CD14-positive monocyte (primary cell): ENCODE measurements around the gene WDR33. TPM values are rescaled to one million over a fixed set of nuclear protein-coding genes. Genes with fewer than 3 reads are reported as not detected.
"Not testable (repeated sequence)": the region's sequence is repeated elsewhere in the genome, so short reads cannot be mapped to it uniquely, and the experiment has no call there.

Source experiments
- DNase-seq, 3 donors: peaks; one replicate each; pipeline ENCODE4 v3.0.0-alpha.2; 2011 to 2022
- H2AFZ ChIP-seq: 2 replicates; pipeline ENCODE4 v1.6.0; 2012; ENCODE audit warnings: mild to moderate bottlenecking, low read depth, low read length, inconsistent platforms; ENCODE audit not compliant: insufficient read depth, poor library complexity, severe bottlenecking
- H3K27ac ChIP-seq, 2 donors: 1 replicate in 1 of 2; 2 replicates in 1 of 2; pipeline ENCODE4 v1.5.1; 2012 to 2013; ENCODE audit warnings: low read length in 2 of 2, control low read depth in 1 of 2, inconsistent platforms in 1 of 2, low read depth in 1 of 2, mild to moderate bottlenecking in 1 of 2
- H3K27me3 ChIP-seq, 2 donors: one replicate each; pipeline versions ENCODE4 v1.6.0 to v1.6.1; 2011 to 2013; ENCODE audit warnings: low read length in 2 of 2; ENCODE audit not compliant: control insufficient read depth in 2 of 2, insufficient read depth in 2 of 2
- H3K36me3 ChIP-seq, 2 donors: replicated peaks in 1 of 2; 1 replicate in 1 of 2; 2 replicates in 1 of 2; pipeline versions ENCODE4 v1.5.1 to v1.6.1; 2012 to 2013; ENCODE audit warnings: low read length in 2 of 2, control low read depth in 1 of 2, inconsistent platforms in 1 of 2, mild to moderate bottlenecking in 1 of 2; ENCODE audit not compliant: insufficient read depth in 2 of 2, control insufficient read depth in 1 of 2
- H3K4me1 ChIP-seq, 2 donors: 1 replicate in 1 of 2; 2 replicates in 1 of 2; pipeline versions ENCODE4 v1.5.1 to v1.6.1; 2012 to 2013; ENCODE audit warnings: low read length in 2 of 2, control low read depth in 1 of 2, inconsistent platforms in 1 of 2, mild to moderate bottlenecking in 1 of 2, moderate library complexity in 1 of 2; ENCODE audit not compliant: insufficient read depth in 2 of 2, control insufficient read depth in 1 of 2
- H3K4me2 ChIP-seq: replicated peaks from 2 replicates; pipeline ENCODE3; 2012; ENCODE audit warnings: low read length, moderate library complexity, mild to moderate bottlenecking; ENCODE audit not compliant: poor library complexity, severe bottlenecking; ENCODE audit errors: extremely low read depth
- H3K4me3 ChIP-seq, 3 experiments: fragments of 200-600 bp in 1 of 3; sonication (generic) in 1 of 3; replicated peaks in 1 of 3; 1 replicate in 2 of 3; 2 replicates in 1 of 3; pipeline ENCODE4 v1.5.1; 2011 to 2013; ENCODE audit warnings: low read length in 3 of 3, mild to moderate bottlenecking in 3 of 3, control low read depth in 2 of 3, low read depth in 2 of 3, inconsistent platforms in 1 of 3, moderate library complexity in 1 of 3
- H3K79me2 ChIP-seq: 2 replicates; pipeline ENCODE4 v1.6.0; 2012; ENCODE audit warnings: mild to moderate bottlenecking, control low read depth, inconsistent platforms, low read length, moderate library complexity; ENCODE audit not compliant: insufficient read depth
- H3K9ac ChIP-seq: 2 replicates; pipeline ENCODE4 v1.6.0; 2017; ENCODE audit warnings: low read length, mild to moderate bottlenecking; ENCODE audit not compliant: insufficient read depth, poor library complexity, severe bottlenecking
- H3K9me3 ChIP-seq, 2 donors: replicated peaks in 1 of 2; 1 replicate in 1 of 2; 2 replicates in 1 of 2; pipeline versions ENCODE4 v1.5.1 to v1.6.1; 2012 to 2013; ENCODE audit warnings: low read length in 2 of 2, control low read depth in 1 of 2; ENCODE audit not compliant: control insufficient read depth in 1 of 2, insufficient read depth in 1 of 2
- H4K20me1 ChIP-seq: 2 replicates; pipeline ENCODE4 v1.6.0; 2012; ENCODE audit warnings: mild to moderate bottlenecking, low read length, control low read depth, moderate library complexity; ENCODE audit not compliant: insufficient read depth
- H3K27ac Mint-ChIP-seq, 7 donors: one replicate each; pipeline ENCODE4 v1.8.0; 2020; ENCODE audit warnings: mild to moderate bottlenecking in 7 of 7, mixed read lengths in 7 of 7, moderate library complexity in 6 of 7, inconsistent platforms in 2 of 7
- H3K27me3 Mint-ChIP-seq, 3 donors: one replicate each; pipeline ENCODE4 v1.8.0; 2021 to 2022; ENCODE audit warnings: low read depth in 3 of 3, mild to moderate bottlenecking in 3 of 3, mixed read lengths in 3 of 3, moderate library complexity in 3 of 3, inconsistent platforms in 1 of 3
- H3K36me3 Mint-ChIP-seq, 2 donors: one replicate each; pipeline ENCODE4 v1.8.0; 2020; ENCODE audit warnings: mixed read lengths in 2 of 2, inconsistent platforms in 1 of 2, mild to moderate bottlenecking in 1 of 2
- H3K4me1 Mint-ChIP-seq: one replicate; pipeline ENCODE4 v1.8.0; 2020; ENCODE audit warnings: mild to moderate bottlenecking, mixed read lengths
- H3K4me3 Mint-ChIP-seq, 2 donors: one replicate each; pipeline ENCODE4 v1.8.0; 2020; ENCODE audit warnings: mild to moderate bottlenecking in 2 of 2, mixed read lengths in 2 of 2, moderate library complexity in 1 of 2
- H3K9me3 Mint-ChIP-seq, 7 donors: one replicate each; pipeline ENCODE4 v1.8.0; 2020 to 2022; ENCODE audit warnings: mixed read lengths in 7 of 7, mild to moderate bottlenecking in 6 of 7, moderate library complexity in 6 of 7, inconsistent platforms in 2 of 7
- WGBS: methylation state at CpG from one replicate; pipeline ENCODE4 v1.1.5; 2013; ENCODE audit warnings: missing lambda C conversion rate; ENCODE audit not compliant: insufficient coverage; 5-methylcytosine and 5-hydroxymethylcytosine counted together
- intact Hi-C, 2 donors: fragments of 100-400 bp; cut with micrococcal nuclease; formaldehyde crosslinking; loops; one replicate each; pipeline versions ENCODE4 v1.15.0 to v1.15.1; 2023
- polyA plus RNA-seq, 3 donors: library from polyadenylated mRNA; depleted of rRNA in 1 of 3; unstranded in 2 of 3; stranded (reverse) in 1 of 3; fragments of 300-500 nt in 2 of 3; fragments of >200 nt in 1 of 3; fragmentation: Illumina TruSeq in 2 of 3; gene quantifications; 1 replicate in 2 of 3; 2 replicates in 1 of 3; pipeline ENCODE4 v1.2.3, GENCODE V29; 2012 to 2021
- TF ChIP-seq, protein P1 (sequence below): fragments of 200-600 bp; IDR thresholded peaks from one replicate; pipeline ENCODE4 v1.8.0; 2022; ENCODE audit warnings: antibody characterized with exemption, mild to moderate bottlenecking

Gene WDR33
- polyA plus RNA-seq, 3 donors = 12.5 to 19.6 (median 12.6) TPM

DNA sequence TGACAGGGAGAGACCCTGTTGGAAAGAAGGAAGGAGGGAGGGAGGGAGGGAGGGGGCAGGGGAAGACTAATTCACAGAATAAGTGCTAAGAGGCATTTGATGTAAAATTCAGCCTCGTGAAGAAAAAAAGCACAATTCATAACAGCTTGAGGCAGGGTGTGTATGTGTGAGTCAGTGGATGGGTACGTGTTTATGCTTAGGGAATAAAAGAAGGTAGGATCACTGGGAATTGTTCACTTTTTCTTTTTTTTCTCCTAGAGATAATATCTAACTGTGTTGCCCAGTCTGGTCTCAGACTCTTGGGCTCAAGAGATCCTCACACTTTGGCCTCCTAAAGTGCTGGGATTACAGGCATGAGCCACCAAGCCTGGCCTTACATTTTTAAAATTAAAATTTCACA lies 39.2 kb downstream of the WDR33 start:
- intact Hi-C loops = no loop called here
- H3K4me3 Mint-ChIP-seq = no peak overlapping the region
- H3K4me1 Mint-ChIP-seq = peaks cover 6% of the 10 kb centered on the region
- H2AFZ ChIP-seq = no peak overlapping the region
- H3K9me3 ChIP-seq = no peaks in the 10 kb centered on the region
- H3K27me3 Mint-ChIP-seq = peaks cover 0 to 2% (median 0%) of the 10 kb centered on the region in 3 donors
- no peaks in the 10 kb centered on the region for H3K4me1 ChIP-seq
- H3K4me2 ChIP-seq = no peak overlapping the region
- H3K36me3 Mint-ChIP-seq = peaks cover 26 to 37% of the 10 kb centered on the region in 2 donors
- no peak for DNase-seq
- TF ChIP-seq, protein P1, sequence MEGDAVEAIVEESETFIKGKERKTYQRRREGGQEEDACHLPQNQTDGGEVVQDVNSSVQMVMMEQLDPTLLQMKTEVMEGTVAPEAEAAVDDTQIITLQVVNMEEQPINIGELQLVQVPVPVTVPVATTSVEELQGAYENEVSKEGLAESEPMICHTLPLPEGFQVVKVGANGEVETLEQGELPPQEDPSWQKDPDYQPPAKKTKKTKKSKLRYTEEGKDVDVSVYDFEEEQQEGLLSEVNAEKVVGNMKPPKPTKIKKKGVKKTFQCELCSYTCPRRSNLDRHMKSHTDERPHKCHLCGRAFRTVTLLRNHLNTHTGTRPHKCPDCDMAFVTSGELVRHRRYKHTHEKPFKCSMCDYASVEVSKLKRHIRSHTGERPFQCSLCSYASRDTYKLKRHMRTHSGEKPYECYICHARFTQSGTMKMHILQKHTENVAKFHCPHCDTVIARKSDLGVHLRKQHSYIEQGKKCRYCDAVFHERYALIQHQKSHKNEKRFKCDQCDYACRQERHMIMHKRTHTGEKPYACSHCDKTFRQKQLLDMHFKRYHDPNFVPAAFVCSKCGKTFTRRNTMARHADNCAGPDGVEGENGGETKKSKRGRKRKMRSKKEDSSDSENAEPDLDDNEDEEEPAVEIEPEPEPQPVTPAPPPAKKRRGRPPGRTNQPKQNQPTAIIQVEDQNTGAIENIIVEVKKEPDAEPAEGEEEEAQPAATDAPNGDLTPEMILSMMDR = no peak
- peaks cover 35 to 37% of the 10 kb centered on the region in 2 donors for H3K36me3 ChIP-seq
- peak overlapping the region in 3 of 7 donors; percentile 24 to 32 (median 30) for H3K27ac Mint-ChIP-seq
- no peak overlapping the region for H3K9ac ChIP-seq
- peaks cover 76% of the 10 kb centered on the region for H4K20me1 ChIP-seq
- WGBS = no CpG with 5 or more reads among the region's 2 CpGs
- no peaks in the 10 kb centered on the region for H3K9me3 Mint-ChIP-seq
- peaks cover 74% of the 10 kb centered on the region for H3K79me2 ChIP-seq
- H3K27ac ChIP-seq = no peak overlapping the region
- no peak overlapping the region for H3K4me3 ChIP-seq
- H3K27me3 ChIP-seq = no peaks in the 10 kb centered on the region

- no peak overlapping the region for H3K4me3 Mint-ChIP-seq
- H3K4me3 ChIP-seq = no peak overlapping the region
- TF ChIP-seq, protein P1 = no peak
- peaks cover 68% of the 10 kb centered on the region for H3K79me2 ChIP-seq
- no peaks in the 10 kb centered on the region for H3K9me3 ChIP-seq
- no peak overlapping the region for H3K4me2 ChIP-seq
- H3K9ac ChIP-seq = no peak overlapping the region
- H3K9me3 Mint-ChIP-seq = no peaks in the 10 kb centered on the region
- H2AFZ ChIP-seq = no peak overlapping the region
- H3K27ac Mint-ChIP-seq = peak overlapping the region in 2 of 7 donors; percentile 24 to 30
- DNase-seq = peak; percentile 2 to 27 (median 17)
- H3K27me3 Mint-ChIP-seq = peaks cover 0 to 2% (median 0%) of the 10 kb centered on the region in 3 donors
- no peaks in the 10 kb centered on the region for H3K27me3 ChIP-seq
- WGBS = 7% methylated on average over 3 of the region's 9 CpGs
- intact Hi-C loops = no loop called here
- H3K4me1 Mint-ChIP-seq = peaks cover 2% of the 10 kb centered on the region
- H4K20me1 ChIP-seq = peaks cover 76% of the 10 kb centered on the region
- no peak overlapping the region for H3K27ac ChIP-seq
- H3K36me3 ChIP-seq = peaks cover 41 to 43% of the 10 kb centered on the region in 2 donors
- no peaks in the 10 kb centered on the region for H3K4me1 ChIP-seq
- H3K36me3 Mint-ChIP-seq = peaks cover 32 to 42% of the 10 kb centered on the region in 2 donors
Observed at GRCh38 chr2:127770973-127771735, 39.8 kb downstream of the WDR33 start.

GRCh38 chr2:127770534-127770933 lies 40.4 kb downstream of the WDR33 start:
- H3K4me3 ChIP-seq, H3K27ac ChIP-seq, H3K27me3 ChIP-seq, H3K4me2 ChIP-seq, H3K27ac Mint-ChIP-seq, DNase-seq, H3K4me1 ChIP-seq, intact Hi-C loops, H3K4me1 Mint-ChIP-seq, H3K27me3 Mint-ChIP-seq, H3K4me3 Mint-ChIP-seq, H3K9ac ChIP-seq, H3K9me3 Mint-ChIP-seq, H3K9me3 ChIP-seq, H2AFZ ChIP-seq: not testable (repeated sequence)
- peaks cover 36 to 48% of the 10 kb centered on the region in 2 donors for H3K36me3 Mint-ChIP-seq
- WGBS = no CpG with 5 or more reads among the region's 6 CpGs
- H3K79me2 ChIP-seq = peaks cover 62% of the 10 kb centered on the region
- H4K20me1 ChIP-seq = peaks cover 70% of the 10 kb centered on the region
- peaks cover 47 to 48% of the 10 kb centered on the region in 2 donors for H3K36me3 ChIP-seq
